A673 (cell line): ENCODE measurements around the gene PIGQ. TPM values are rescaled to one million over a fixed set of nuclear protein-coding genes. Genes with fewer than 3 reads are reported as not detected.

Source experiments
- BruUV-seq: library from RNA; stranded (reverse); fragments of 400-500 nt; replicated peaks from 2 replicates; lab custom pipeline; 2021; lab: Mats Ljungman, UMichigan
- CTCF ChIA-PET: fragments of 300-600 bp; sonication (Branson Sonifier 250); formaldehyde crosslinking; loops from one replicate; lab custom pipeline; 2022; ENCODE audit warnings: antibody characterized with exemption; lab: Charles Lee
- POLR2A ChIA-PET: fragments of 300-600 bp; sonication (Branson Sonifier 250); formaldehyde crosslinking; loops from one replicate; lab custom pipeline; 2022; ENCODE audit warnings: antibody characterized with exemption; ENCODE audit not compliant: low non-redundant PET; lab: Charles Lee
- DNase-seq: peaks from one replicate; pipeline ENCODE4 v3.0.0-alpha.2; 2015; ENCODE audit warnings: low spot score
- H3K27ac ChIP-seq: fragments of 200-600 bp; sonication (generic); 2 replicates; pipeline ENCODE4 v1.5.1; 2016; ENCODE audit warnings: mixed run types, low read depth, mild to moderate bottlenecking, mixed read lengths, antibody characterized with exemption, low read length; ENCODE audit not compliant: poor library complexity, severe bottlenecking
- H3K27me3 ChIP-seq: fragments of 200-600 bp; sonication (generic); replicated peaks from 2 replicates; pipeline ENCODE4 v1.6.1; 2017; ENCODE audit warnings: mixed run types, low read depth, mild to moderate bottlenecking, mixed read lengths, antibody characterized with exemption, low read length; ENCODE audit not compliant: insufficient read depth, poor library complexity
- H3K36me3 ChIP-seq: fragments of 200-600 bp; sonication (generic); 2 replicates; pipeline ENCODE4 v1.6.1; 2016; ENCODE audit warnings: mixed run types, mild to moderate bottlenecking, mixed read lengths, antibody characterized with exemption, low read length; ENCODE audit not compliant: insufficient read depth, poor library complexity, severe bottlenecking
- H3K4me1 ChIP-seq: fragments of 200-600 bp; sonication (generic); 2 replicates; pipeline ENCODE4 v1.6.1; 2017; ENCODE audit warnings: mixed run types, mild to moderate bottlenecking, mixed read lengths, antibody characterized with exemption, low read length; ENCODE audit not compliant: insufficient read depth, poor library complexity, severe bottlenecking
- H3K4me3 ChIP-seq: fragments of 200-600 bp; sonication (generic); 2 replicates; pipeline ENCODE4 v1.5.1; 2016; ENCODE audit warnings: low read depth, mixed run types, mild to moderate bottlenecking, mixed read lengths, low read length; ENCODE audit not compliant: poor library complexity, severe bottlenecking
- H3K9me3 ChIP-seq: fragments of 200-600 bp; sonication (generic); 2 replicates; pipeline ENCODE4 v1.6.1; 2016; ENCODE audit warnings: mixed run types, low read depth, mild to moderate bottlenecking, mixed read lengths, antibody characterized with exemption, low read length; ENCODE audit not compliant: poor library complexity, severe bottlenecking
- EZH2 ChIP-seq: fragments of 200-600 bp; sonication (generic); IDR thresholded peaks from 2 replicates; pipeline ENCODE4 v1.6.1; 2017; ENCODE audit warnings: borderline replicate concordance, low read depth, mild to moderate bottlenecking, mixed read lengths, antibody characterized with exemption, low read length; ENCODE audit not compliant: poor library complexity, severe bottlenecking
- intact Hi-C: fragments of 100-400 bp; cut with micrococcal nuclease; formaldehyde crosslinking; loops from one replicate; pipeline ENCODE4 v1.10.0; 2022; ENCODE audit not compliant: unreplicated experiment
- total RNA-seq: library from RNA; stranded (reverse); gene quantifications from 2 replicates; pipeline ENCODE4 v1.2.3, GENCODE V29; 2021
- TF ChIP-seq, protein P1 (sequence below): fragments of 300-800, 200-600 bp; sonication (generic); conservative IDR thresholded peaks from 2 replicates; pipeline ENCODE4 v1.5.1; 2017; ENCODE audit warnings: low read depth, mild to moderate bottlenecking, antibody characterized with exemption, low read length, moderate library complexity, mixed read lengths

The PIGQ gene
- total RNA-seq, 1 experiment from 2014 or later, result 59.4 TPM

DNA sequence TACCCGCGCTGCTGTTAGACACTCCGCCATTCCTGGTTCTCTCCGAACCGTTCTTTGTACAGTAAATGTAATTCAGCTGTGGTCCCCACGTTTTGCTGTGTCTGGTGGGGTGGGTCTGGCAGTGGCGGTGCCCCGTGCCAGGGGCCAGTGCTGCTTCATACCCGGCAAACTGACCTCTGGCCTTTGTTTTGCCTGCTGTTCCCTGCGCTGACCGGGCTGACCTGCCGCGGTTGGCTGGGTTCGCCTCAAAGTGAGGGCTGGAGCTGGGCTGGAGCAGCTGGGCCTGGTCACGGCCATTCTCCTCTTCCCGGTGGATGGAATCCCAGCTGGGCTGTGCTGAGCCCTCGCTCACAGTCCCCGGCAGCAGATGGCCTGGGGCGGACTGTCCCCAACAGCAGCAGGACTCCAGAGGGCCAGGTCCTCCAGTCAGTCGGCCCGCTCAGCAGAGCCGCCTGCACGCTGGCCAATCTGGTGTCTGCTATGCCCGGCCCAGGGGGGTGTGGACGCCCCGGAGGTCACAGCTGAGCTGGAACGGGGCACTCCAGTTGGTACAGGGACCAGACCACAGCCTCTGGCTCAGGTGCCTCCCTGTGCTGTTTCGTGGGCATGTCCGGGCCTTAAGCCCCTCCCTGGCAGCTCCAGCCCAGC is 59.5 kb downstream of the PIGQ start:
- Histone ChIP-seq H3K36me3 (peaks cover 4% of the 10 kb centered on the region), H3K4me1 (no peaks in the 10 kb centered on the region), H3K4me3 (no peak overlapping the region), H3K9me3 (no peaks in the 10 kb centered on the region), H3K27ac (no peak overlapping the region), H3K27me3 (no peaks in the 10 kb centered on the region)
- BruUV-seq, result no TSS peak
- ChIA-PET POLR2A (interaction anchor here (0.5 kb wide), 1 partner anchor 638 kb away, joined by 5 read pairs; no protein-coding TSS in a partner anchor), CTCF (no interaction called here)
- TF ChIP-seq EZH2, result no peak
- TF ChIP-seq, protein P1, sequence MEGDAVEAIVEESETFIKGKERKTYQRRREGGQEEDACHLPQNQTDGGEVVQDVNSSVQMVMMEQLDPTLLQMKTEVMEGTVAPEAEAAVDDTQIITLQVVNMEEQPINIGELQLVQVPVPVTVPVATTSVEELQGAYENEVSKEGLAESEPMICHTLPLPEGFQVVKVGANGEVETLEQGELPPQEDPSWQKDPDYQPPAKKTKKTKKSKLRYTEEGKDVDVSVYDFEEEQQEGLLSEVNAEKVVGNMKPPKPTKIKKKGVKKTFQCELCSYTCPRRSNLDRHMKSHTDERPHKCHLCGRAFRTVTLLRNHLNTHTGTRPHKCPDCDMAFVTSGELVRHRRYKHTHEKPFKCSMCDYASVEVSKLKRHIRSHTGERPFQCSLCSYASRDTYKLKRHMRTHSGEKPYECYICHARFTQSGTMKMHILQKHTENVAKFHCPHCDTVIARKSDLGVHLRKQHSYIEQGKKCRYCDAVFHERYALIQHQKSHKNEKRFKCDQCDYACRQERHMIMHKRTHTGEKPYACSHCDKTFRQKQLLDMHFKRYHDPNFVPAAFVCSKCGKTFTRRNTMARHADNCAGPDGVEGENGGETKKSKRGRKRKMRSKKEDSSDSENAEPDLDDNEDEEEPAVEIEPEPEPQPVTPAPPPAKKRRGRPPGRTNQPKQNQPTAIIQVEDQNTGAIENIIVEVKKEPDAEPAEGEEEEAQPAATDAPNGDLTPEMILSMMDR, result no peak
- DNase-seq, result no peak
- intact Hi-C loops, result no loop called here

DNA sequence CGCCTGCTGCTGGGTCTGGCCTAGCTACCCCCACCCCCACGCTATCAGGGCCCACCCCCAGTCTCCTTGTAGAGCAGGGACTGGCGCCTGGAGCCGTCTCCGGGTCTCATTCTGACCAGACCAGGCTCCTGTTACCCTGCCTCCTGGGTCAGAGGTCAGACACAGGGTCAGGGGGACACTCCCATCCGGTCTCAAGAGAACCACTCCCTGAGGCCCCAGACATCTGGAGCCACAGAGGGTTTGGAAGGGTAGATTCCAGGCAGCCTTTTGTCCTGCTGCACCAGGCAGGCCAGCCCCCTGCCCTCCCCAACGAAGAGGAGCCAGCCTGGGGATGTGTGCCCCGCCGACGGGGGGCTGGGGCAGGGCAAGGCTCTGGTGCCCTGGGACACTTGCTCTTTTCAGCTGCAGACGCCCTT is 60.1 kb downstream of the PIGQ start:
- ChIA-PET CTCF (no interaction called here), POLR2A (interaction anchor here (0.5 kb wide), 1 partner anchor 637 kb away, joined by 5 read pairs; no protein-coding TSS in a partner anchor)
- Histone ChIP-seq H3K4me3 (no peak overlapping the region), H3K36me3 (peaks cover 4% of the 10 kb centered on the region), H3K27ac (no peak overlapping the region), H3K27me3 (no peaks in the 10 kb centered on the region), H3K9me3 (no peaks in the 10 kb centered on the region), H3K4me1 (no peaks in the 10 kb centered on the region)
- TF ChIP-seq, protein P1, result no peak
- no peak for TF ChIP-seq EZH2
- no TSS peak for BruUV-seq
- intact Hi-C loops, result no loop called here
- DNase-seq, result no peak

DNA sequence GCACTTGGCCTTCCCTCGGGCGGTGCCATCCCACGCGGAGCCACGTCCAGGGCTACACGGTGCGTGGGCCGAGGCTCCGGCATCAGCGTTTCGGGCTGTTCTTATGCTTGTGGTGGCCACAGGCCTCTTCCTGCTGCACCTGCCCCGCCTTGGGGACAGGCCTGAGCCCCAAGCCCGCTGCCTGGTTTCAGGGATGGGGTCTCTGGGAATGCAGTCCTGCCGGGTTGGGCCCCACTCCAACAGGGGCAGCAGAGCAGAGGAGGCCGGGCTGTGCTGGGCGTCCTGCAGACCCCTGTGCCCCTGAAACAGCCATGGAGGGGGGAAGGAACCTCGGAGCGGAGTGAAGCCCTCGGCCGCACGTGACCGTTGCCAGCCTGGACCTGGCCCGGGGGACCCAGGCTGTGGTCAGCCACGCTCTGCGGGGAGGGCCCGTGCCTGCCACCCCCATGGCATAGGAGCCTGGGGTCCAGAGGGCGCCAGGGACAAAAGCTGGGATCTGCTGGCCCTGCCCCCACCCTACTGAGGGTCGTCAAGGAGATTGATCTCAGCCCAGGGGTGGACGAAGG is 60.6 kb downstream of the PIGQ start:
- Histone ChIP-seq H3K9me3 (no peaks in the 10 kb centered on the region), H3K27ac (peak overlapping the region; percentile 28), H3K4me3 (no peak overlapping the region), H3K27me3 (no peaks in the 10 kb centered on the region), H3K4me1 (no peaks in the 10 kb centered on the region), H3K36me3 (peaks cover 4% of the 10 kb centered on the region)
- no peak for DNase-seq
- ChIA-PET POLR2A (no interaction called here), CTCF (no interaction called here)
- intact Hi-C loops, result no loop called here
- TF ChIP-seq EZH2, result no peak
- TF ChIP-seq, protein P1, result no peak
- BruUV-seq, result no TSS peak
